Loucy (cell line): Measurements from ENCODE around the gene DCAF7.
A peak's percentile ranks its signal among the peaks of the same experiment; 100 is the strongest.

Experiments used
- H2AFZ ChIP-seq: fragments of 200-600 bp; sonication (generic); 2 replicates; pipeline ENCODE4 v1.6.0; 2016; ENCODE audit warnings: antibody characterized with exemption, mild to moderate bottlenecking, low read length, moderate library complexity
- H3F3A ChIP-seq: fragments of 200-600 bp; 2 replicates; pipeline ENCODE4 v1.6.0; 2016; ENCODE audit warnings: antibody characterized with exemption, low read depth, mild to moderate bottlenecking
- H3K27me3 ChIP-seq: fragments of 200-600 bp; sonication (generic); 2 replicates; pipeline ENCODE4 v1.6.1; 2014; ENCODE audit warnings: low read length, mild to moderate bottlenecking; ENCODE audit not compliant: insufficient read depth, poor library complexity, severe bottlenecking
- H3K36me3 ChIP-seq: fragments of 200-600 bp; sonication (generic); 2 replicates; pipeline ENCODE4 v1.6.1; 2016; ENCODE audit warnings: low read length; ENCODE audit not compliant: insufficient read depth
- H3K4me1 ChIP-seq: fragments of 200-600 bp; sonication (generic); 2 replicates; pipeline ENCODE4 v1.5.1; 2014; ENCODE audit warnings: low read length, mild to moderate bottlenecking; ENCODE audit not compliant: insufficient read depth, poor library complexity, severe bottlenecking
- H3K4me2 ChIP-seq: fragments of 200-600 bp; sonication (generic); 2 replicates; pipeline ENCODE4 v1.6.0; 2014; ENCODE audit warnings: antibody characterized with exemption, low read length, low read depth, mild to moderate bottlenecking; ENCODE audit not compliant: poor library complexity, severe bottlenecking
- H3K4me3 ChIP-seq: fragments of 200-600 bp; sonication (generic); 2 replicates; pipeline ENCODE4 v1.5.1; 2014; ENCODE audit warnings: low read length, mild to moderate bottlenecking, mixed read lengths; ENCODE audit not compliant: poor library complexity, severe bottlenecking
- H3K79me2 ChIP-seq: fragments of 200-600 bp; sonication (generic); 2 replicates; pipeline ENCODE4 v1.6.1; 2014; ENCODE audit warnings: low read length; ENCODE audit not compliant: insufficient read depth
- H3K9ac ChIP-seq: fragments of 200-600 bp; sonication (generic); 2 replicates; pipeline ENCODE4 v1.6.0; 2014; ENCODE audit warnings: mild to moderate bottlenecking, low read depth, low read length, moderate library complexity; ENCODE audit not compliant: poor library complexity, severe bottlenecking
- H3K9me2 ChIP-seq: fragments of 200-600 bp; sonication (generic); replicated peaks from 2 replicates; pipeline ENCODE4 v1.6.1; 2016; ENCODE audit warnings: low read depth, low read length, mixed read lengths
- H3K9me3 ChIP-seq: fragments of 200-600 bp; sonication (generic); 2 replicates; pipeline ENCODE4 v1.6.1; 2014; ENCODE audit warnings: mild to moderate bottlenecking, antibody characterized with exemption, low read length, low read depth; ENCODE audit not compliant: insufficient read depth
- H4K20me1 ChIP-seq: fragments of 200-600 bp; sonication (generic); 2 replicates; pipeline ENCODE4 v1.6.0; 2014; ENCODE audit warnings: antibody characterized with exemption, low read length, mild to moderate bottlenecking; ENCODE audit not compliant: insufficient read depth, poor library complexity, severe bottlenecking
- CTCF ChIP-seq: fragments of 200-600 bp; sonication (generic); conservative IDR thresholded peaks from 2 replicates; pipeline ENCODE4 v1.5.1; 2014; ENCODE audit warnings: mild to moderate bottlenecking, antibody characterized with exemption, low read length
- EZH2phosphoT487 ChIP-seq: fragments of 200-600 bp; IDR thresholded peaks from 2 replicates; pipeline ENCODE4 v1.6.1; 2018; ENCODE audit warnings: antibody characterized with exemption, mild to moderate bottlenecking, moderate library complexity, borderline replicate concordance

Gene DCAF7

GRCh38 chr17:63519972-63520882 lies 30.1 kb upstream of the DCAF7 start:
- no peaks in the 10 kb centered on the region for H3K4me1 ChIP-seq
- no peak overlapping the region for H2AFZ ChIP-seq
- H4K20me1 ChIP-seq, result no peaks in the 10 kb centered on the region
- H3K9me2 ChIP-seq, result no peaks in the 10 kb centered on the region
- H3K4me3 ChIP-seq, result no peak overlapping the region
- H3K27me3 ChIP-seq, result no peaks in the 10 kb centered on the region
- no peaks in the 10 kb centered on the region for H3K79me2 ChIP-seq
- no peak overlapping the region for H3K4me2 ChIP-seq
- H3K36me3 ChIP-seq, result no peaks in the 10 kb centered on the region
- H3K9me3 ChIP-seq, result no peaks in the 10 kb centered on the region
- no peaks in the 10 kb centered on the region for H3F3A ChIP-seq
- TF ChIP-seq EZH2phosphoT487 (no peak), CTCF (no peak)
- H3K9ac ChIP-seq, result no peak overlapping the region

- Histone ChIP-seq H3K27me3 (no peaks in the 10 kb centered on the region), H3K9me3 (no peaks in the 10 kb centered on the region), H4K20me1 (no peaks in the 10 kb centered on the region), H3K79me2 (no peaks in the 10 kb centered on the region), H3F3A (no peaks in the 10 kb centered on the region), H2AFZ (no peak within 1 kb of the TSS), H3K4me2 (peak within 1 kb of the TSS; percentile 79), H3K4me3 (peak within 1 kb of the TSS; percentile 62), H3K9ac (no peak within 1 kb of the TSS), H3K9me2 (no peaks in the 10 kb centered on the region), H3K36me3 (no peaks in the 10 kb centered on the region), H3K4me1 (no peaks in the 10 kb centered on the region)
- no peak for TF ChIP-seq EZH2phosphoT487
- TF ChIP-seq CTCF, result no peak
Measured at GRCh38 chr17:63523253-63523855, 26.9 kb upstream of the DCAF7 start, which contains the start of gene KCNH6. KCNH6 (plus strand) TSS chr17:63523358; CDS start chr17:63523414, 56 bp downstream.

GRCh38 chr17:63524051-63524450 lies 26.2 kb upstream of the DCAF7 start:
- no peak overlapping the region for H3K9ac ChIP-seq

More at GRCh38 chr17:63524051-63524450, 26.2 kb upstream of the DCAF7 start:
- Histone ChIP-seq H4K20me1 (no peaks in the 10 kb centered on the region), H3K9me3 (no peaks in the 10 kb centered on the region), H3K4me1 (no peaks in the 10 kb centered on the region), H3K4me2 (no peak overlapping the region), H3K9me2 (no peaks in the 10 kb centered on the region), H3K36me3 (no peaks in the 10 kb centered on the region), H2AFZ (no peak overlapping the region), H3K4me3 (no peak overlapping the region), H3K27me3 (no peaks in the 10 kb centered on the region), H3K79me2 (no peaks in the 10 kb centered on the region), H3F3A (no peaks in the 10 kb centered on the region)
- TF ChIP-seq EZH2phosphoT487 (no peak), CTCF (no peak)
